Colonic mucosa (tissue), 4 donors: ENCODE data around the gene MAP3K7CL. TPM values are rescaled to one million over a fixed set of nuclear protein-coding genes. Genes with fewer than 3 reads are reported as not detected.

Experiments
- DNase-seq: peaks from one replicate; pipeline ENCODE4 v3.0.0-alpha.2; 2020
- H3K27ac ChIP-seq: fragments of 200-600 bp; one replicate; pipeline ENCODE4 v1.8.0; 2021
- H3K27me3 ChIP-seq: fragments of 200-600 bp; one replicate; pipeline ENCODE4 v1.8.0; 2021
- H3K36me3 ChIP-seq: fragments of 200-600 bp; one replicate; pipeline ENCODE4 v1.8.0; 2021
- H3K4me1 ChIP-seq: fragments of 200-600 bp; one replicate; pipeline ENCODE4 v1.8.0; 2021; ENCODE audit warnings: mild to moderate bottlenecking
- H3K4me3 ChIP-seq: fragments of 200-600 bp; one replicate; pipeline ENCODE4 v1.8.0; 2021
- H3K9ac ChIP-seq, 2 donors: one replicate each; pipeline ENCODE4 v1.7.0; 2013; ENCODE audit warnings: control low read depth in 2 of 2, low read depth in 2 of 2, low read length in 2 of 2
- H3K9me3 ChIP-seq: fragments of 200-600 bp; one replicate; pipeline ENCODE4 v1.8.0; 2021
- intact Hi-C: fragments of 100-400 bp; cut with DNase I; formaldehyde crosslinking; loops from one replicate; pipeline ENCODE4 v1.14.1; 2022
- total RNA-seq, 2 donors: library from RNA; stranded (reverse); fragmentation: NEBNext Ultra II Directional in 1 of 2; extraction: Animal tissue kit (Norgen Biotek cat#: 25700) in 1 of 2; gene quantifications; one replicate each; pipeline ENCODE4 v1.2.1, GENCODE V29; 2021
- TF ChIP-seq, protein P1 (sequence below): fragments of 200-600 bp; IDR thresholded peaks from one replicate; pipeline ENCODE4 v1.8.0; 2022; ENCODE audit warnings: antibody characterized with exemption, mild to moderate bottlenecking
- donor health status: healthy.
- donor health status: DM: no; HTN: no; CAD: no.
- donor health status: DM: no; HTN: no; CAD: no.

Gene MAP3K7CL
- total RNA-seq, 2 donors from 2014 or later: 1.9 to 3.4 TPM

DNA sequence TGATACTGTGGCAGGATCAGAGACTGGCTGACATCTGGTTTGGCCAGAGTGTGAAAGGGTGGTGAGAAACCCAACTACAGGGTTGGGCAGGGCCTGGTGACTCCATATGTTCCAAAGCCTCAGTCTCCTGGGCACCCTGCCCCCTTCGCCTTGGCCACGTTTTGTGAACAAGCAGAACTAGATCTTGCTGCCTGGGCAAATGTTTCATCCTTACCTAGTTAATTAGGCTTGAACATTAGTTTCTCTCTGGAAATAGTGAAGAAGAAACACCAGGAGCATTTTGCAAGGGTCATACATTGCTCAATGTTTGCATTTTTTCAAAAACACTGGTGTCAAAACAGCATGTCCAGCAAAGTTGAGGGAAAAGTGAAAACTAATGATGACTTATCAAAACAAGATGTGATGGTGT lies 60.5 kb downstream of the MAP3K7CL start:
- TF ChIP-seq, protein P1, sequence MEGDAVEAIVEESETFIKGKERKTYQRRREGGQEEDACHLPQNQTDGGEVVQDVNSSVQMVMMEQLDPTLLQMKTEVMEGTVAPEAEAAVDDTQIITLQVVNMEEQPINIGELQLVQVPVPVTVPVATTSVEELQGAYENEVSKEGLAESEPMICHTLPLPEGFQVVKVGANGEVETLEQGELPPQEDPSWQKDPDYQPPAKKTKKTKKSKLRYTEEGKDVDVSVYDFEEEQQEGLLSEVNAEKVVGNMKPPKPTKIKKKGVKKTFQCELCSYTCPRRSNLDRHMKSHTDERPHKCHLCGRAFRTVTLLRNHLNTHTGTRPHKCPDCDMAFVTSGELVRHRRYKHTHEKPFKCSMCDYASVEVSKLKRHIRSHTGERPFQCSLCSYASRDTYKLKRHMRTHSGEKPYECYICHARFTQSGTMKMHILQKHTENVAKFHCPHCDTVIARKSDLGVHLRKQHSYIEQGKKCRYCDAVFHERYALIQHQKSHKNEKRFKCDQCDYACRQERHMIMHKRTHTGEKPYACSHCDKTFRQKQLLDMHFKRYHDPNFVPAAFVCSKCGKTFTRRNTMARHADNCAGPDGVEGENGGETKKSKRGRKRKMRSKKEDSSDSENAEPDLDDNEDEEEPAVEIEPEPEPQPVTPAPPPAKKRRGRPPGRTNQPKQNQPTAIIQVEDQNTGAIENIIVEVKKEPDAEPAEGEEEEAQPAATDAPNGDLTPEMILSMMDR: no peak
- no peak for DNase-seq
- H3K27ac ChIP-seq: no peak overlapping the region
- H3K9ac ChIP-seq: no peak overlapping the region
- no peaks in the 10 kb centered on the region for H3K36me3 ChIP-seq
- no peaks in the 10 kb centered on the region for H3K27me3 ChIP-seq
- no peaks in the 10 kb centered on the region for H3K9me3 ChIP-seq
- H3K4me1 ChIP-seq: no peaks in the 10 kb centered on the region
- intact Hi-C loops: no loop called here
- no peak overlapping the region for H3K4me3 ChIP-seq

DNA sequence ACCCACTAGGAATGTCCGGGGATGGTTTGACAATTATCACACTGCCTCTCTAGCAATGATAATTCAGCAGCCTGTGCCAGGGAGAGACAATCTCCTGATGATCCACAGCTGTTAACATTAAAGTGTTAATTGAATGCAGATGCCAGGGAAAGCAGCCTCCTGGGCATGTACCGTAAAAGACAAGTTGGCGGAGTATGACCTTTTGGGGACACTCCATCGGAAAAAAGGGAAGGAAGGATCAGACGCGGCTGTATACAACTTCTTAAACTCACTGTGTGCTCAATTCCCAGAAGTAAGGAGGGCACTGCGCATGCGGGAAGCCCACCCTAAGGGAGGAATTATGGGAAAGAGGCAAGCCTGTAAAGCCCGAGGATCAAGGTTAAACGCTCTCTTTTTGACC lies 62.6 kb downstream of the MAP3K7CL start:
- no peak overlapping the region for H3K27ac ChIP-seq
- H3K4me3 ChIP-seq: no peak overlapping the region
- H3K9ac ChIP-seq: no peak overlapping the region

DNA sequence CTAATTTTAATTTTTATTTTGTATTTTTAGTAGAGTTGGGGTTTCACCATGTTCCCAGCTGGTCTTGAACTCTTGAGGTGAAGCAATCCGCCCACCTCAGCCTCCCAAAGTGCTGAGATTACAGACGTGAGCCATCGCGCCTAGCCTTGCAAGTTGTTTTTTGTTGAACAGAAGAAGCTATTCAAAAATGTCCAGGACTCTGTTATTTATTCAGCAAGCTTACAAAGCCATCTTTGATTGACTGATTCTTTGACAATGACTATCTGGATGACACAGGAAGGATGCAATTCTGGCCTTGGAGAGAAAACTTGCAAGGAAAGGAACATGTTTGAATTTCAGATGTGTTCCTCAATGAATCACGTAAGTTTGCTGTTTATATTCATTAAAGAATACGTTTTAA lies 63.5 kb downstream of the MAP3K7CL start:
- no peak for DNase-seq
- Histone ChIP-seq H3K36me3 (no peaks in the 10 kb centered on the region), H3K9me3 (no peaks in the 10 kb centered on the region), H3K27ac (no peak overlapping the region), H3K27me3 (no peaks in the 10 kb centered on the region), H3K4me1 (no peaks in the 10 kb centered on the region), H3K4me3 (no peak overlapping the region), H3K9ac (no peak overlapping the region)
- intact Hi-C loops: no loop called here
- TF ChIP-seq, protein P1: no peak

More for the DNA sequence above, 62.6 kb downstream of the MAP3K7CL start:
- DNase-seq: no peak
- Histone ChIP-seq H3K27me3 (no peaks in the 10 kb centered on the region), H3K4me1 (no peaks in the 10 kb centered on the region), H3K9me3 (no peaks in the 10 kb centered on the region), H3K36me3 (no peaks in the 10 kb centered on the region)
- TF ChIP-seq, protein P1: no peak
- intact Hi-C loops: no loop called here

DNA sequence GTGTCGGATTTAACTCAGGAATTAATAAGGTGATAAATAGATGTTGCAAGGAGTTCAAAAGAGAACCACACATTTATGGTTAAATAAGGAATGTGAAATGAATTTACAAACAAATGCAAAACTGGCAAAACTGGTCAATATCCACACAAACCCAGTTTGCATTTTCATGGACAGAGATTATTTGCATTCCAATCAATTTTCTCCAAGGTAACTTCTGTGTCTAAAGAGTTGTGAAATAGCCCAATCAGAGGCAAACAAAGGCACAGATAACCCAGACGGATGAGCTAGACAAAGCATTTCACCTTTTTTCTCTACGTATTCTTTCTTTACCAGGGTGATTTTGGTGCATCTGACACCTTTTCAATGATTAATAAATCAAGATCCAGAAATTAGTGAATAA lies 63.9 kb downstream of the MAP3K7CL start:
- Histone ChIP-seq H3K4me3 (no peak overlapping the region), H3K27me3 (no peaks in the 10 kb centered on the region), H3K9ac (no peak overlapping the region), H3K4me1 (no peaks in the 10 kb centered on the region), H3K36me3 (no peaks in the 10 kb centered on the region), H3K27ac (no peak overlapping the region), H3K9me3 (no peaks in the 10 kb centered on the region)
- intact Hi-C loops: no loop called here
- TF ChIP-seq, protein P1: no peak
- no peak for DNase-seq

DNA sequence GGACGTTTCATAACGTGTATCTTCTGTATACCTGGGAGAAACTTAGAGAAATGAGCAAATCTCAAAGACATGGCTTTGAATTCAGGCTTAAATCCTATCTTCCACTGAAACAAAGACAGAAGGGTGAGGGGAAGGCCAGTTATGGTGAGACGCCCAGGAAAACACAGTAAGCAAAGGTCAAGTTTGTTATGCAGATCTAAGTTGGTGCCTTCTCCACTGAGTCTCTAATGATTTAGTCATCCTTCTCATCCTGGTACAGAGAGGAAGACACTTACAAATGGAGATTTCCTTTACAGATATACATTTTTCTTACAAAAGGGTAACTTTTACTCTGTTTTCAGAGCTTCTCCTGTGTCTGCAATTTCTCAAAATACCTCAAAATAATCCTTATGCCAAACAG lies 64.4 kb downstream of the MAP3K7CL start:
- TF ChIP-seq, protein P1: no peak
- H3K4me3 ChIP-seq: no peak overlapping the region
- no peak overlapping the region for H3K9ac ChIP-seq
- H3K9me3 ChIP-seq: no peaks in the 10 kb centered on the region
- no peak for DNase-seq
- H3K27ac ChIP-seq: no peak overlapping the region
- no peaks in the 10 kb centered on the region for H3K27me3 ChIP-seq
- no peaks in the 10 kb centered on the region for H3K36me3 ChIP-seq
- no peaks in the 10 kb centered on the region for H3K4me1 ChIP-seq
- intact Hi-C loops: no loop called here
